ENCODE results near the gene CEP350.

Gene CEP350

GRCh38 chr1:179978199-179979079, 23.8 kb downstream of the CEP350 start:
- H3K4me2 ChIP-seq (ENCODE audit: low read length): no peak overlapping the region
- H3K9me2 ChIP-seq (ENCODE audit: low read depth, low read length): no peaks in the 10 kb centered on the region
- no peak overlapping the region for H3K4me3 ChIP-seq (ENCODE audit: low read depth, low read length, poor library complexity, severe bottlenecking)
- H3K9me3 ChIP-seq (ENCODE audit: low read length): no peaks in the 10 kb centered on the region
- no peaks in the 10 kb centered on the region for H3F3A ChIP-seq (ENCODE audit: insufficient read depth, low read length)
- TF ChIP-seq CTCF (IDR thresholded peaks at IDR 0.05; ENCODE audit: low read length) (no peak), EZH2 (IDR thresholded peaks at IDR 0.05; ENCODE audit: borderline replicate concordance, low read length) (no peak)
- H3K27ac ChIP-seq (ENCODE audit: low read depth, low read length, poor library complexity, severe bottlenecking): no peak overlapping the region
- H3K9ac ChIP-seq (ENCODE audit: low read length): no peak overlapping the region
- H4K20me1 ChIP-seq (ENCODE audit: insufficient read depth, low read length): no peaks in the 10 kb centered on the region
- peaks cover 5% of the 10 kb centered on the region for H3K4me1 ChIP-seq (ENCODE audit: insufficient read depth, low read length, severe bottlenecking)
- no peaks in the 10 kb centered on the region for H3K36me3 ChIP-seq (ENCODE audit: insufficient read depth, low read length)
- H2AFZ ChIP-seq (ENCODE audit: low read length): no peak overlapping the region
- no peaks in the 10 kb centered on the region for H3K27me3 ChIP-seq (ENCODE audit: insufficient read depth, low read length)
- peaks cover 92% of the 10 kb centered on the region for H3K79me2 ChIP-seq (ENCODE audit: insufficient read depth, low read length)

- no peaks in the 10 kb centered on the region for H3K9me3 ChIP-seq (ENCODE audit: low read length)
- H3K4me1 ChIP-seq (ENCODE audit: insufficient read depth, low read length, severe bottlenecking): no peaks in the 10 kb centered on the region
- H3K4me3 ChIP-seq (ENCODE audit: low read depth, low read length, poor library complexity, severe bottlenecking): no peak overlapping the region
- H3K9me2 ChIP-seq (ENCODE audit: low read depth, low read length): no peaks in the 10 kb centered on the region
- H3K79me2 ChIP-seq (ENCODE audit: insufficient read depth, low read length): peaks cover 59% of the 10 kb centered on the region
- peaks cover 11% of the 10 kb centered on the region; the same call in 1 of the 2 replicates for H3K36me3 ChIP-seq (ENCODE audit: insufficient read depth, low read length)
- no peaks in the 10 kb centered on the region for H4K20me1 ChIP-seq (ENCODE audit: insufficient read depth, low read length)
- no peak overlapping the region for H3K4me2 ChIP-seq (ENCODE audit: low read length)
- no peak overlapping the region for H3K9ac ChIP-seq (ENCODE audit: low read length)
- no peak overlapping the region for H2AFZ ChIP-seq (ENCODE audit: low read length)
- no peaks in the 10 kb centered on the region for H3F3A ChIP-seq (ENCODE audit: insufficient read depth, low read length)
- no peak overlapping the region for H3K27ac ChIP-seq (ENCODE audit: low read depth, low read length, poor library complexity, severe bottlenecking)
- no peaks in the 10 kb centered on the region for H3K27me3 ChIP-seq (ENCODE audit: insufficient read depth, low read length)
- TF ChIP-seq CTCF (IDR thresholded peaks at IDR 0.05; ENCODE audit: low read length): no peak
- no peak for TF ChIP-seq EZH2 (IDR thresholded peaks at IDR 0.05; ENCODE audit: borderline replicate concordance, low read length)
Observed at GRCh38 chr1:179984101-179984500, 29.5 kb downstream of the CEP350 start.

GRCh38 chr1:179984942-179985341, 30.3 kb downstream of the CEP350 start:
- Histone ChIP-seq H3K9ac (ENCODE audit: low read length) (no peak overlapping the region), H4K20me1 (ENCODE audit: insufficient read depth, low read length) (no peaks in the 10 kb centered on the region), H3K4me1 (ENCODE audit: insufficient read depth, low read length, severe bottlenecking) (no peaks in the 10 kb centered on the region), H3K4me3 (ENCODE audit: low read depth, low read length, poor library complexity, severe bottlenecking) (no peak overlapping the region), H3K27me3 (ENCODE audit: insufficient read depth, low read length) (no peaks in the 10 kb centered on the region), H3F3A (ENCODE audit: insufficient read depth, low read length) (no peaks in the 10 kb centered on the region), H3K36me3 (ENCODE audit: insufficient read depth, low read length) (peaks cover 16% of the 10 kb centered on the region; the same call in 1 of the 2 replicates), H3K9me3 (ENCODE audit: low read length) (no peaks in the 10 kb centered on the region), H3K27ac (ENCODE audit: low read depth, low read length, poor library complexity, severe bottlenecking) (no peak overlapping the region), H3K9me2 (ENCODE audit: low read depth, low read length) (no peaks in the 10 kb centered on the region), H3K4me2 (ENCODE audit: low read length) (no peak overlapping the region), H2AFZ (ENCODE audit: low read length) (no peak overlapping the region), H3K79me2 (ENCODE audit: insufficient read depth, low read length) (peaks cover 51% of the 10 kb centered on the region)
- no peak for TF ChIP-seq CTCF (IDR thresholded peaks at IDR 0.05; ENCODE audit: low read length)
- TF ChIP-seq EZH2 (IDR thresholded peaks at IDR 0.05; ENCODE audit: borderline replicate concordance, low read length): no peak
